ENCODE measurements around the gene SPRED3.

The SPRED3 gene

DNA sequence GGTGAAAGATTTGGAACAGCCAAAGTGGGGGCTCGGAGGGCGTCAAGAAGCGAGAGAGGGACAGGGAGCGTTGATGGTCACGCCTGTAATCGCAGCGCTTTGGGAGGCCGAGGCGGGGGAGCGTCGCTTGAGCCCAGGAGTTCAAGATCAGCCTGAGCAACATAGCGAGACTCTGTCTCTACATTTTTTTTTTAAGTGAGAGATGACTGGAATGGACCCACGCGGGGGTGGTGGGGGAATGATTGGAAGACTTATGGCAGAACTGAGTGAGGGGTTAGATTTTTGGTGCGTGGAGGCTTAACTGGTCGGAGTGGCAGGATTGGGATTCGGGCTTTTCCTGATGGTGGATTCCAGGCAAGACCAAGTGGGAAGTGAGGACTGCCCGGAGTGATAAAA lies 13.4 kb upstream of the SPRED3 start:
- peak overlapping the region; percentile 82 to 91 for H3K27ac ChIP-seq
- no peaks in the 10 kb centered on the region for H3K27me3 ChIP-seq
- DNase-seq: no peak
- H3K4me3 ChIP-seq: peak overlapping the region; percentile 66 to 95
- H3K9me3 ChIP-seq: no peaks in the 10 kb centered on the region
- intact Hi-C loops (cut with DNase I; ENCODE audit: low total_unique reads): loop anchor here (2.0 kb wide), 1 partner anchor 142 kb away; no protein-coding TSS in a partner anchor
- TF ChIP-seq, protein P1, sequence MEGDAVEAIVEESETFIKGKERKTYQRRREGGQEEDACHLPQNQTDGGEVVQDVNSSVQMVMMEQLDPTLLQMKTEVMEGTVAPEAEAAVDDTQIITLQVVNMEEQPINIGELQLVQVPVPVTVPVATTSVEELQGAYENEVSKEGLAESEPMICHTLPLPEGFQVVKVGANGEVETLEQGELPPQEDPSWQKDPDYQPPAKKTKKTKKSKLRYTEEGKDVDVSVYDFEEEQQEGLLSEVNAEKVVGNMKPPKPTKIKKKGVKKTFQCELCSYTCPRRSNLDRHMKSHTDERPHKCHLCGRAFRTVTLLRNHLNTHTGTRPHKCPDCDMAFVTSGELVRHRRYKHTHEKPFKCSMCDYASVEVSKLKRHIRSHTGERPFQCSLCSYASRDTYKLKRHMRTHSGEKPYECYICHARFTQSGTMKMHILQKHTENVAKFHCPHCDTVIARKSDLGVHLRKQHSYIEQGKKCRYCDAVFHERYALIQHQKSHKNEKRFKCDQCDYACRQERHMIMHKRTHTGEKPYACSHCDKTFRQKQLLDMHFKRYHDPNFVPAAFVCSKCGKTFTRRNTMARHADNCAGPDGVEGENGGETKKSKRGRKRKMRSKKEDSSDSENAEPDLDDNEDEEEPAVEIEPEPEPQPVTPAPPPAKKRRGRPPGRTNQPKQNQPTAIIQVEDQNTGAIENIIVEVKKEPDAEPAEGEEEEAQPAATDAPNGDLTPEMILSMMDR (IDR thresholded peaks at IDR 0.05): no peak
- peaks cover 25 to 39% (median 31%) of the 10 kb centered on the region in 3 donors for H3K36me3 ChIP-seq
- peaks cover 0 to 25% (median 20%) of the 10 kb centered on the region in 4 donors for H3K4me1 ChIP-seq

DNA sequence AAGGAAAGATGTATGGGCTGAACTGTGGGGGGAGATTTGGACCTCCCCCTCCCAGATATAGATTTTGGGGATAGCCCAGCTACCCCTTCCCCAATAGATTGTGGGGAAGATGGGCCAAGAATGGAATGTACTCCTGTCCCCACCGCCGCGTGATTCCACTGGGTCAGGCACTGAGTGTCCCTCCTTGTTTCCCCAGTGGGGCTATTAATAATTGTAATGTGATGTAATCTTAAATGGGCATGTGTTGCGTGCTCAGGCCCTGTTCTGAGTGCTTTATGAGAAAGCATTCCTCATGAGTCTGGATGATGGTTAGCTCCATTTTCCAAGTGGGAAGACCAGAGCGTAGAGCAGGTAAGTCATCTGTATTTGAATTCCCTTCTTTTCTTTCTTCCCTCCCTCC lies 12.7 kb upstream of the SPRED3 start:
- DNase-seq: no peak
- H3K27me3 ChIP-seq: no peaks in the 10 kb centered on the region
- peak overlapping the region in 1 of 2 donors; percentile 82 for H3K27ac ChIP-seq
- H3K4me1 ChIP-seq: peaks cover 0 to 25% (median 20%) of the 10 kb centered on the region in 4 donors
- H3K36me3 ChIP-seq: peaks cover 31 to 45% (median 34%) of the 10 kb centered on the region in 3 donors
- TF ChIP-seq, protein P1 (IDR thresholded peaks at IDR 0.05): no peak
- no peaks in the 10 kb centered on the region for H3K9me3 ChIP-seq
- peak overlapping the region; percentile 66 to 95 for H3K4me3 ChIP-seq
- intact Hi-C loops (cut with DNase I; ENCODE audit: low total_unique reads): loop anchor here (2.0 kb wide), 1 partner anchor 143 kb away; no protein-coding TSS in a partner anchor

DNA sequence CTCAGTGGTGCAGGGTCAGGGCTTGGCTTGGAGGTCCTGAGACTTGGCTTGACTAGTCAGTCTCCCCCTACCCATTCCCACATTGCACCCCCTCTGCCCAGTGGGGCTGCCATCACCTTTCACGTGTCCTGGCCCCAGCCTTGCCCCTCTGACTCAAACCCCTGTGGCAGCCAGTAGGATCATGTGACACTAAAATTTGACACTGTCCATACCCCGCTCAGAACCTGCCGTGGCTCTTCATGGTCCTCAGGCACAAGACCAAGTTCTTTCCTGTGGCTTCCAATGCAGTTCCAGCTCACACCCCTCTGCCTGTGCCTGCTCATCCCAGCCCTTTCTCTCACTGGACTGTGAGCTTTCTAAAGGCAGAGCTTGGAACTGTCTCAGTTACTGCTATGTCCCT lies 11.9 kb upstream of the SPRED3 start:
- intact Hi-C loops (cut with DNase I; ENCODE audit: low total_unique reads): no loop called here
- Histone ChIP-seq H3K9me3 (no peaks in the 10 kb centered on the region), H3K27ac (no peak overlapping the region), H3K4me1 (peaks cover 0 to 25% (median 20%) of the 10 kb centered on the region in 4 donors), H3K27me3 (no peaks in the 10 kb centered on the region), H3K36me3 (peaks cover 39 to 53% (median 42%) of the 10 kb centered on the region in 3 donors), H3K4me3 (no peak overlapping the region)
- no peak for DNase-seq
- TF ChIP-seq, protein P1 (IDR thresholded peaks at IDR 0.05): no peak

DNA sequence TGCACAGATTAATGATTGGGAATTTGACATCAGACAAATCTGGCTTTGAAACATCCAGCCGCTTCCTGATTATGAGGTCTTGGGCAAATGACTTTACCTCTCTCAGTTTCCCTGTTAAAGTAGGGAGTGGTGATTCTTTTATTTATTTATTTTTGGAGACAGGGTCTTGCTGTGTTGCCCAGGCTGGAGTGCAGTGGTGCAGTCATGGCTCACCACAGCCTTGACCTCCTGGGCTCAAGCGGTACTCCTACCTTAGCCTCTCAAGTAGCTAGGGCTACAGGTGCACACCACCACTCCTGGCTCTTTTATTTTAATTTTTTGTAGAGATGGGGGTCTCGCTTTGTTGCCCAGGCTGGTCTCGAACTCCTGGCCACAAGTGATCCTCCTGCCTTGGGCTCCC lies 11.4 kb upstream of the SPRED3 start:
- TF ChIP-seq, protein P1 (IDR thresholded peaks at IDR 0.05): no peak
- no peak overlapping the region for H3K4me3 ChIP-seq
- H3K36me3 ChIP-seq: peaks cover 44 to 58% (median 47%) of the 10 kb centered on the region in 3 donors
- H3K27ac ChIP-seq: no peak overlapping the region
- H3K4me1 ChIP-seq: peaks cover 0 to 25% (median 20%) of the 10 kb centered on the region in 4 donors
- H3K27me3 ChIP-seq: no peaks in the 10 kb centered on the region
- H3K9me3 ChIP-seq: no peaks in the 10 kb centered on the region
- intact Hi-C loops (cut with DNase I; ENCODE audit: low total_unique reads): no loop called here
- DNase-seq: no peak

DNA sequence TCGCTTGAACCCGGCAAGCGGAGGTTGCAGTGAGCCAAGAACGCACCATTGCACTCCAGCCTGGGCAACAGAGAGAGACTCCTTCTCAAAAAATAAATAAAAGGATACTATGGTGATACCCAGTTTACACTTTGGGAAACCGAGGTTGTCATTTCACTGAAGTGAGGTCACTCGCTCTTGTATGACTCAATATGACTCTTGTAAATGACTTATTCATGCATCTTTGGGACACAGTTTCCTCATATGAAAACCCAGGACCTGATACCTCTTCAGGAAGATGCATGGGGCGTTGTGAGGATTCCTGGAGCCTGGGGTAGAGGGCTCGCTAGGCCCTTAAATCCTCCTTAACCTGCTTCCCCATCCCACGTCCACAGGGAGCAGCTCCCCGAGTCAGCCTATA lies 9.6 kb upstream of the SPRED3 start:
- Histone ChIP-seq H3K27ac (no peak overlapping the region), H3K36me3 (peaks cover 62 to 76% (median 65%) of the 10 kb centered on the region in 3 donors)
- TF ChIP-seq, protein P1 (IDR thresholded peaks at IDR 0.05): no peak

More for the DNA sequence above, 9.6 kb upstream of the SPRED3 start:
- intact Hi-C loops (cut with DNase I; ENCODE audit: low total_unique reads): no loop called here
- Histone ChIP-seq H3K9me3 (no peaks in the 10 kb centered on the region), H3K27me3 (no peaks in the 10 kb centered on the region), H3K4me3 (no peak overlapping the region), H3K4me1 (peaks cover 0 to 25% (median 19%) of the 10 kb centered on the region in 4 donors)
- DNase-seq: no peak
